ENCODE measurements around the gene MYLK.

The MYLK gene

GRCh38 chr3:123694366-123695087 is 189.6 kb downstream of the MYLK start:
- DNase-seq, result no peak

DNA sequence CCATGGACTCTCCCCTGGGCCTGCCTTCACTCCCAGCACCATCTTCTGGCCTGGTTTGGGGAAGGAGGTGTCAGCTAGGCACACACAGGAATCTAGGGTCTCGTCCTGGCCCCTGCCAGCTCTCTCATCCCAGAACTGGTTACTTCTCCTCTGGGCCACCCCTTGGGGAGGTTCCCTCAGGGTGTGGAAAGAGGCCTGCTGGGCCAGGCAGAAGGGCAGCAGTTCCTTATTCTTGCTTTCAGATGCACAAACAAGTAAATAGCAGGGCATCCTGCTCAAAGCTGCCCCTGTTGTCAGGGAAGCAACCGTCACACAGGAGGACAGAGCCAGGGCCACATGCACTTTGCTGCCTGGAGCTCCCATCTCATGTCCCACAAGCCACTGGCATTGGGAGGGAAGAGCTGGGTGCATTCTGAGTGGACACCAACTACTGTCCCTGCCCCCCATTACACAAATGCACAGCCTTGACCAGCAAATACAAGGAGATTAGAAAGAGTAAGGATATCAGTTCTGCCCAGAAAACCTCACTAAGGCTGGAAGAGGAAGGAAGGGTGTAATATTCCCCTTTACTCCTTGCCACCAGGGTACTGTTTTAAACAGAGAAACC is 190.4 kb downstream of the MYLK start:
- DNase-seq, result no peak

DNA sequence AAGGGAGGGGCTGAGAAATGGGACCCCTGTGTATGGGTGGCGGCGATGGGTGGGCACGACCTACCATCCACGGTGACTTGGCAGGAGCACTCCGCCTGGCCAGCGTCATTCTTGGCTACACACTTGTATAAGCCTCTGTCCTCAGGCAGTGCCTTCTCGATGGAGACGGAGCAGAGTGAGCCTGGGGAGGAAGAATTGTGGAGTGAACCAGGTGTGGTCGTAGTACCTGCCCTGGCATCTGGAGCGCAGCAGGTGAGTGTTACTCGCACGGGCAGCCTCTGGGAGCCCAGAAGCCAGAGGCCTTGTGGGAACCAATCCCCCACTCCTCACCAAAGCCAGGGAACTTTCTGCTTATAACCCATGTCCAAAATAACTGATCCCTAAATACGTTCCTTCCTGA is 191.5 kb downstream of the MYLK start:
- no peak for DNase-seq

DNA sequence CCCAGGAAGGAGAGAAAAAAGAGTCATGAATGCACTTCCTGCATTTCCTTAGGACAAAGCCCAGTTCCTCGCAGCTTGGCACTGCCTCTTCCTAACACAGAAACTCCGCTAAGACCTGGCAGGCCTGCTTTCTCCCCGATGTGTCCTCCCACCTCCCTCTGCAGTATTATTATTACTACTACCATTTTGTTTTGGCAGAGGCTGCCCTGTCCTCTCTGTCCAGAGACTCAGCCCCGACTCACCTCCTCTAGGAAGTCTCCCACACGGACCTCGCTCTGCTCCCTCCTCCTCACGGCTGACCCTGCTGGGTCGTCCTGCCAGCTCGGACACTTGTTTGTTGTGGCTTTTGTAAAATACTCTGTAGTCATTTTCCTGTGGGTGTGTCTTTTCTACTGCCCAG is 192.1 kb downstream of the MYLK start:
- no peak for DNase-seq

GRCh38 chr3:123689831-123690230 is 194.3 kb downstream of the MYLK start:
- no peak for DNase-seq

DNA sequence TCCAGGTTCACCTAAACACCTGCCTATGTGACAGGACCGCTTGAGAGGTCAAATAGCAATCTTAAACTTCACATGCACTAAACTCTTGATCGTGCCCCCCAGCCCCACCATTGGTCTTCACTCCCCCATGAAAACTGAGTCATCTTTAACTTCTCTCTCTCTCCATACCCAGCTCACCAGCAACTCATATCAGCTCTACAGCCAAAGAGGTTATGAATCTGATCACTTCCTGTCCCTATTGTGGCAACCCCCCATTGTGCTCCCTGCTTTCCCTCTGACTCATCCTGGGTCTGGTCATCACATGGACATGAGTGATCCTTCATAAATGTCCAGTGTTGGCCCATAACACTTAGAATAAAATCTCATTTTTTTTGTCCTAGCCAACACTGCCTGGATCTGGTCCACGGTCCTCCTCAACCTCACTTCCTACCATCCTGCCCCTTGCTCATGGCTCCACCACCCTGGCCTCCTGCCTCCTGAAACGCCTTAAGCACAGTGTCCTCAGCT is 195.8 kb downstream of the MYLK start:
- no peak for DNase-seq

GRCh38 chr3:123687286-123687685 is 196.8 kb downstream of the MYLK start:
- no peak for DNase-seq

DNA sequence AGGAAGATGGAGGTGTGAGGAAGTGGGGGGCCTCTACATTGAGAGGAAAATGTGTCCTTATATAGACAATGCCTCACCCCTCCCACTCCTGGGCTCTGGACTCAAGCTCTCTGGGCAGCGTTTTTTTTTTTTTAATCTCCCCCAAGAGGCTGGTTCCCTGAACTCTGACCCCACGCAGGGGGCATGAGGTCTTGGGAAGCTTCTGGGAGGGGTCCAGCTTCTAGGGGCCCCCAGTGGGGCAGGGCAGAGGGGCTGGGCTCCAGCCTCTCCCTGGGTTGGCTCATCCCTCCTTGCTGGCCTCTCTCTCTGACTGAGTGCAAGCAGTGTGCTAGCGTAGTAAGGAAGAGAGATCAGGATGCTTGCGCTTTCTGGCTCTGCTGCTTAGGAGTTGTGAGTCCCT is 197.9 kb downstream of the MYLK start:
- DNase-seq, result no peak

DNA sequence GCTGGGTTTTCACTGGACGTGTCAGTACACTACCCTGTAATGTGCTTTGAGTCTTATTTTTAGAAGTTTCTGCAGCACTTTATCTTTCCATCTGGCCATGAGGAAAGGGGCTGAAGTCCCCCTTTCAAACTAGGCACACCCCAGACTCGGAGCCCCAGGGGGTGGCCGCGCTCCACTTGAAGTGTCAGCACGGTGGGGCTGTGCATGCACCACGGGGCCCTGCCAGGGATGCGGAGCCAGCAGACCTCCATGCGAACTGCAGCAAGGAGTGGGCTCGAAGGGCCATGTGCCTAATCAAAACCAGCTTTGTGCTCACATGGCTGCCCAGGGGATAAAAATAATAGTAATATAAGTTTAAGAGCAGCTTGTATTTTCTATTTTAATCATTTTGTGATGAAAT is 198.4 kb downstream of the MYLK start:
- no peak for DNase-seq

- DNase-seq, result no peak
These were observed 199.5 kb downstream of the MYLK start for GRCh38 chr3:123684636-123685035.

DNA sequence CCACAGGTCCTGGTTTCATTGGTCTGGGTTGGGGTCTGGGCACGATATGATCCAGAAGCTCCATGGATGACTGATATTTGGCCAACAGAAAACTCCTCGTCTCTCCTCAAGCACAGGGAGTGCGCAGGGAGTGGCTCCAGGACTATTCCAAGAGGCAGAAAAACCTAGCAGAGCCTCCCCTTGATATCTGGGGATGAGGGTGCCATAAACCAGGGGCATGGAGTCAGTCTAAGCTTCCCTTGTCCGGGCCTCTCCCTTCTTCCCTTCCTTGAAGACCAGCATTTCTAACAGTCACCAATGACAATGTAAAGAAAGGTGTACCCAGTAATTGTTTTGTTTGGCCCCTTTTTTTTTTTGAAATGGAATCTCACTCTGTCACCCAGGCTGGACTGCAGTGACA is 199.9 kb downstream of the MYLK start:
- no peak for DNase-seq

- DNase-seq, result no peak
These were observed 200.5 kb downstream of the MYLK start for GRCh38 chr3:123683505-123684154.

DNA sequence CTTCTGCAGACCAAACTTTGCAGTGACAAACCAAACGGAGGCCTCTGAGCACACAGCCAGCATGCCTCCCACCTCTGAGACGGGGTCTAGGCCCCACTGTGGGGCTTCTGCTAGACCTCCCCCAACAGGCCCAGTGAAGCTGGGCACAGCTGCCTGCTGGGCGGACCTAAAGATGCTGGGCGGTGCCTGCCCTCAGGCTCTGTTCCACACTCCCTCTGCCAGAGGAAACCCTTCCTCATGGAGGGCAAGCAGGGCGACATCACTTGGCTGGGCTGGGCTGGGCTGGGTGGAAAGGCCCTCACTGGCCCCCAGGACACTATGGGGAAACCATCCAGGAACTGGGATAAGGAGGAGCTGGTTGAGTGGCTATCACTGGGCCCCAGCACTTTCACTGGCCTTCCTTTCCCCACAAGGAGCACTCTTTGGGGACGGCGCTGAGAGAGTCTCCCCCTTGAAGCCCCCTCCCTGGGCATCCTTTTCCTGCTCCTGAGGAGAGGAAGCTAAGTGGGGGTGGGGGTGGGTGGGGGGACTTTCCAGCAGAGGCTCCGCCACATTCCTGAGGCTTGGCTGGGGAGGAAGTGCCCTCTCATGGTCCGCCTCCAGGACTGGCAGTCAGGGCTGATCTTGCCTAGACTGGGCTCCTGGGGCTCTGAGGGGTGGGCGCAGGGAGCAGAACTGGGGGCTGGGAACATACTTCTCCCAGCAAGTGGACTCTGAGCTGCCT is 201.2 kb downstream of the MYLK start:
- no peak for DNase-seq

GRCh38 chr3:123682302-123682701 is 201.8 kb downstream of the MYLK start:
- DNase-seq, result no peak

DNA sequence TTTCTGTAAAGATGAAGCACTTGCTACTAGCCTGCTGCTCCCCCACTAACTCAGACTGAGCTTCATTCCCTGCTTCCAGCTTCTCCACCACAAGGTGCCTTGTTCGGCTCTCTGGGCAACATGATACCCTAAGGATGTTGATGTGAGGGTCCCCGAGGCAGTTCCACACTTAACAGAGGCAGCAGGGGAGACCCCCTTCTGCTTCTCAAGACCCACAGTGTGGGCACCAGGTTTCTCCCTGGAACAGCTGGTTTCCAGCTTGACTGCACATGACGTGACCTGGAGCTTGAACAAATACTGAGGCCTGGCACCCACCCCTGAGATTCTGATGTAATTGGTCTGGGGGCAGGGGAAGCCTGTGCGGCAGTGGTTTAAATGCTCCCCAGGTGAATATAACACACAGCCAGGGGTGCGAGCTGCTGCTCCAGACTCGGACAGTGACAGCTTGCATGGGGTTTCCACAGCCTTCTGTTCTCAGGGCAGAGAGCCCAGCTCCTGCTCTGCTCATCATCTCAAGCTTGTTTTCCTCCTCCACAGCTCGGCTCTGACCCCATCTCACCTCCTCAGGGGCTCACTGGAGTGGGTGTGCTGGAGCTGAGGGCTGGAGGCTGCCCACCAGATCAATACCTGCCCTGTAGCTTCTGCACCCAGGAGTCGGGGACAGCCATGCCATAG is 204.3 kb downstream of the MYLK start:
- no peak for DNase-seq

DNA sequence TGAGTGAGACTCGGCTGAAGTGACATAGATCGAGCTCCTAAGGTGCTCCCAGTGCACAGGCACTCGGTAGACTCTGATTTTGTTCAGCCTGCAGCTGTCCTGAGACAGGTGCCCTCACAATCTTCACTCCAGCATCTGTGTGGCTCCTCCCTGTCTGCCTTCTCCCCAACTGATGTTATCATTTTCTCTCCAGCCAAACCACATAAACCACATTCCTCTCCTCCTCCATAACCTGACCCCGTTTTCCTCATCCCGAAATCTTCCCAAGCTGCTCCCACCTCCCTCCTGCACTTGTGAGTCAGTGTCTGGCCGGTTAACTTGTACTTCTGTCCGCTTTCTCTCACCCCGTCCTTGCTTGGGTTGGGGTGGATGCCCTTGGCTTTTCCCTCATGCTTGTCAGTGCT is 206.0 kb downstream of the MYLK start:
- DNase-seq, result no peak

GRCh38 chr3:123672429-123673146 is 211.5 kb downstream of the MYLK start:
- no peak for DNase-seq

- DNase-seq, result no peak
These were observed 213.4 kb downstream of the MYLK start for GRCh38 chr3:123670743-123671142.

DNA sequence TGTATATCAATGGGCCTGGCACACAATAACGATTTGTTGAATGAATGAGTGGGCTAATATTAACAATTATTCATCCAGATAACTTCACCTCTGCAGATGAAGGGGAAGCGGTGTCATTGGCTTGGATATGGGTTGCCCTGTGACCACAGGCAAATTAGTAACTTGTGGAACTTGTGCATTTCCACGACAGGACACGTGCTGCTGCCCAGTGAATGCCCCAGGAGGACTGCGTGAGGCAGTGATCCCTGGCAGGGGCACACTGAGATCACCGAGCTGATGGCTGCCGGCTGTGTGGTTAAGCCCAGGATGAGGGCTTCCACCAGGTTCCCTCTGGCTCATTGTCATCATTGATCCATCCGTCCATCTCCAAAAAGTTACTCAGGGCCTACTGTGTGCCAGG is 215.2 kb downstream of the MYLK start:
- DNase-seq, result no peak

DNA sequence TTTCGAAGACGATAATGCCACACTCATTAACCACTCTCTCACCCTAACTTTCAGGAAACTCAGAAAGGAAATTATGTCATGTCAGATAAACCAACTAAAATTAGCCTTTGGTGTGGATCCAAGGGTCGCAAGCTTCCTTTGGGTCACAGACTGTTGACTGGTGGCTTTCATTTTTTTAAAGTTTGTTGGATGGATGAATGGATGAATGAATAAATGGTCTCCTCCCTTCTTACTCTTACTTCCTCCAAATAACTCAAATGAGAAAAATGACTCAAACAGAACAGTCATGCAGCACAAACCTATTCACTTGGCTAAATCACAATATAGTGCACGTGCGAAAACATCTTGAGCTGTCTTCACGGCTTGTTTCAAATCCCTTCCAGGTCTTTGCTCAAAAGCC is 216.3 kb downstream of the MYLK start:
- no peak for DNase-seq

DNA sequence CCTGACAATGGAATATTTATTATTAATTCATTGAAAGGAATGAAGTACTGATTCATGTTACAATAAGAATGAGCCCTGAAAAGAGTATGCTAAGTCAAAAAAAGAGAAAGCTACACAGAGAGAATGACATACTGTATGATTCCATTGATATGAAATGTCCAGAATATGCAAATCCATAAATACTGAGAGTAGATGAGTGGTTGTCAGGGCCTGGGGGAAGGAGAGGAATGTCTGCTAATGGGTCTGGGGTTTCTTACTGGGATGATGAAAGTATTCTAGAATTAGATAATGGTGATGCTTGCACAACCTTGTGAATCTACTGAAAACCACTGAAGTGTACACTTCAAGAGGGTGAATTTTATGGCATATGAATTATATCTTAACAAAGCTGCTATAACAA is 219.4 kb downstream of the MYLK start:
- no peak for DNase-seq

DNA sequence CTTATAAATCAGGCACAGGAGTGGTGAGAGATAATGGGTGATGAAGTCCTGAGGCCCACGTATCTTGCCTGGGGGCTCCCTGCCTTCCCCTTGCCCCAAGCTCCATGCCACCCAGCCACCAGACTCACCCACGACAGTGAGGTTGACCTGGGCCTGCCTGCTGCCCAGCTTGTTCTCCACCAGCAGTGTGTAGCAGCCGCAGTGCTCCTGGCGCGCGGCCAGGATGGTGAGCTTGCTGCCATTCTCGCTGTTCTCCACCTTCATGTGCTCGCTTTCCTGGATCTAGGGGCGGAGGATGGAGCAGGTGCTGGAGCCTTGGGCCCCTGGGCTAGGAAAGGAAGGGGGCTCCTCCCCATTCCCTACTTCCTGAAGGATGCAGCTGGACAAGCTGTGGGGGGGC is 220.2 kb downstream of the MYLK start:
- DNase-seq, result no peak

Data from stimulated activated CD4-positive, alpha-beta T cell treated with anti-CD3 and anti-CD28 coated beads, Interleukin-15, amount 100 ng/mL, for 24 hours (primary cell).